HG03039 (cell line): ENCODE measurements around the gene RHOB.
"Not testable (repeated sequence)": the region's sequence is repeated elsewhere in the genome, so short reads cannot be mapped to it uniquely, and the experiment has no call there.

Source experiments
- ATAC-seq: cut with Tn5 transposase; IDR thresholded peaks from one replicate; pipeline ENCODE4 v1.9.1; 2021; ENCODE audit warnings: mild to moderate bottlenecking, moderate library complexity; ENCODE audit not compliant: unreplicated experiment

The RHOB gene

DNA sequence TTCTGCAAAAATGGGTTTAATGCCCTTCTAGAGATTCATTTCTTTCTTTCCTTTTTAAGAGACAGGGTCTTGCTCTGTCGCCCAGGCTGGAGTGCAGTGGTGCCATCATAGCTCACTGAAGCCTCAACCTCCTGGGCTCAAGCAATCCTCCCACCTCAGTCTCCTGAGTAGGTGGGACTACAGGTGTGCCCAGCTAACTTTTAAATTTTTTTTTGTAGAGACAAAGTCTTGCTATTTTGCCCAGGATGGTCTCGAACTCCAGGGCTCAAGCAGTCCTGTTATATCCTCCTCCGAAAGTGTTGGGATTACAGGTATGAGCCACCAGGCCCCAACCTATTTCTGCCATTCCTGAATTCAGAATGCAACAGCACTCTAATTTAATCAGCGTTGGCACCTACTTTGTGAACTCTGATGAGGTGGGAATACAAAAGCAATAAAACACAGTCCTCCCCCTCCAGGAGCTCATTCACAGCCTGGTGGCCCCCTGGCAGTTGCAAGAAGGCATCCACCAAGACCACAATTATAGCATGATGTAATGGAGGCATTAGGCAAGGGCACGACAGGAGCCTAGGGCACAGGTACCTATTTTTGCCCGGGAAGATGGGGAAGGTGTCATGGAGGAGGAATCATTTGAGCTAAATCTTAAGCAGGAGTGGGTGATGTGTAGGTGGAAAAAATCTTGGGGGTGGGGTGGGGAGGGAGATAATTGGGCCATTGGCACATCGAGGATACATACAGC, 5.1 kb downstream of the RHOB start:
- no peak for ATAC-seq

DNA sequence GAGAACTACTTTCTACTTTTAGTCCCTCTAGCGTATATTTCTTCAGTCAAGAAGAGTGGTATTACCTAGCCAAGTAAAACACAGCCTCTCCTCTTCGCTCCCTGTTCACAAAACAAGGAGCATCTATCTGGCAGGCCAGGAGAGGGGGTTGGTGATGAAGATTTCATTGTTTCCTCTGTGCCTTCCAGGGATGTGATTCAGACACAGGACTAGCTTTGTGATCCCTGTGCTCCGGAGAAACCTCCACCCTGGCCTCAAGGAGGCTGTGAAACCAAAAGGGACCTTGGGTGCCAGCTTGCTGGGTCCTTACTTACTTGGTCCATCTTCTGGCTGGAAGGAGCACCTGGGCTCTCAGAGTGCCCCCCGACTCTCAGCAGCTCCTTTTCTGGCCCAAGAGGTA, 5.7 kb downstream of the RHOB start:
- no peak for ATAC-seq

DNA sequence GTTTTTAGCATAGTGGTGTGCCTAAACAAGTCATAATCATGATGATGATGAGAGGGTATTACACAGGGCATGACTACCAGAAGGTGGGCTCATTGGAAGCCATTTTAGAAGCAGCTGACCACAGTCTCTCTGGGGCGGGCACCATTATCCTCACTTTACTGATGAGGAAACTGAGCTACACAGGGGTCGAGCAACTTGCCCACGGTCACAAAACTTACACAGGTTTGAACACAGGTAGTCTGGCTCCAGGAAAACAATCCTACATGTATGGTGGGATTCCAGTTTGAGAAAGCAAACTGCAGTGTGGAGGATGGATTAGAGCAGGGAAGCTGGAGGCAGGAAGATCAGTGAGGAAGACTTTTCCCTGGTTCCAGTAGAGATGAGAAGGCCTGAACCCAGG, 6.2 kb downstream of the RHOB start:
- ATAC-seq: no peak

DNA sequence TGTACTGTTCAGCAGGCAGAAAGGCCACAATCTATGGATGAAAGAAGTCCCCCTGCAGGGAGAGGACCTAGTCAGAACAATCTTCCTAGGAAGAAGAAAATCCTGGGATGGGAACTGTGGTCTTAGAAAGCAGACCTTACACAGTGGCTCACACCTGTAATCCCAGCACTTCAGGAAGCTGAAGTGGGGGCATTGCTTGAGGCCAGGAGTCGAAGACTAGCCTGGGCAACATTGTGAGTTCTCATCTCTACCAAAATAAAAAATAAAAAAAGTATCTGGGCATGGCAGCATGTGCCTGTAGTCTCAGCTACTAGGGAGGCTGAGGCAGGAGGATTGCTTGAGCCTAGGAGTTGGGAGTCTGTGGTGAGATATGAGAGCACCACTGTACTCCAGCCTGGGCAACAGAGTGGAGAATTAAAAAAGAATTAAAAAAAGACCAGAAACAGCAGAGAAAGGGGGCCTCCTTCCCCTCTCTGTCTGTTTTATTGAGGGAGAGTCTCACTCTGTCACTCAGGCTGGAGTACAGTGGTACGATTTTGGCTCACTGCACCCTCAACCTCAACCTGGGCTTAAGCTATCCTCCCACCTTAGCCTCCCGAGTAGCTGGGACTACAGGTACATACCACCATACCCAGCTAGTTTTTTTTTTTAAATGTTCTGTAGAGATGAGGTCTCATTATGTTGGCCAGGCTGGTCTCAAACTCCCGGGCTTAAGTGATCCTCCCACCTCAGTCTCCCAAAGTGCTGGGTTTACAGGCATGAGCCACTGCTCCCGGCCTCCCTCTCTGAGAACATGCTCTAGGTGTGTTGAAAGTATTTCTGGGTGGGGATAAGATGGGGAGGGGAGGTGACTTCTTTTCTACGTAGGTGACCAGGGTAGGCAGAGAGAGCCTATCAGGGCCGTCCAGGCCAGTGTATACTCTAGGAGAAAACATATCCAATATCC, 7.4 kb downstream of the RHOB start:
- ATAC-seq: no peak

DNA sequence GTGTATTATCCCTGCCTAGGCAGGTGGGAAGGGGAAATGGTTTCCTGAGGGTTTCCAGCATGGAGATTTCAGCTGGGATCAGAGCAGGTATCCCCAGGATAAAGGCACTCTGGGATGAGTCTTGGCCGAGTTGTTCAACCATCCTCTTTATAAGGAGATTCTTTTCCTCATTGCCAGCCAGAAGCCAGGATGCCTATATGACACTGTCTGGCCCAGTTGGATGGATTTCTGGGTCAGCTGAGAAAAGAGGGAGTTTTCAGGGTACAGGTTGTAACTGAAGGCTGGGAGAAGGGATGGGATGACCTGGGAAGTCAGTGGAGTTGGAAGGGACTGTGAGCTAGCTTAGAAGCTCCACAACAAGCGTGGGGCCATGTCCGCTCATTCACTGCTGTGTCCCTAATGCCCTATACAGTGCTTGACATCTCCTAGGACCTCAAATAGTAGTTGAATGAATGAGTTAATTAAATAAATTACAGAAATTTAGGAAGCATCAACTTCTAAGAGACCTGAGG, 8.3 kb downstream of the RHOB start:
- no peak for ATAC-seq

DNA sequence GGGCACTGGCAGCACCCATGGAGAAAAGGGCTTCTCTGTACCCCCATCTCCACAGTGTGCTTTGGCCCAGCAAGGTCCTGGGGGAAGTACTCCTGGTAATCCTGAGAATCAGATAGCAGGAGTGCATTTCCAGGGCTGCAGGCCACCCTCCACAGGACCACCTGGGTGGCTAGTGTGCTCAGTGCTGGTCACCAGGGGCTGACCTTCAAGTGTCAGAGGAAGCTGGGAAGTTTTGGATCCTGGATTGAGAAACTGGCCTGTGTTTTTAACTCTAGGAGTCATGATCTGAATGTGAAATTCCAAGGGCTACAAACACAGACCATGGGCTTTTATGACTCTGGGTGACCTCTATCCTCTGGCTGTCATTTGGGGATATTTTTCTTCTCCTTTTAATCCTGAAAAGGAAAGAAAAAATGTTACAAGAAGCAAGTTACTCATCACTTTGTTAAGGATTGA, 9.3 kb downstream of the RHOB start:
- no peak for ATAC-seq

DNA sequence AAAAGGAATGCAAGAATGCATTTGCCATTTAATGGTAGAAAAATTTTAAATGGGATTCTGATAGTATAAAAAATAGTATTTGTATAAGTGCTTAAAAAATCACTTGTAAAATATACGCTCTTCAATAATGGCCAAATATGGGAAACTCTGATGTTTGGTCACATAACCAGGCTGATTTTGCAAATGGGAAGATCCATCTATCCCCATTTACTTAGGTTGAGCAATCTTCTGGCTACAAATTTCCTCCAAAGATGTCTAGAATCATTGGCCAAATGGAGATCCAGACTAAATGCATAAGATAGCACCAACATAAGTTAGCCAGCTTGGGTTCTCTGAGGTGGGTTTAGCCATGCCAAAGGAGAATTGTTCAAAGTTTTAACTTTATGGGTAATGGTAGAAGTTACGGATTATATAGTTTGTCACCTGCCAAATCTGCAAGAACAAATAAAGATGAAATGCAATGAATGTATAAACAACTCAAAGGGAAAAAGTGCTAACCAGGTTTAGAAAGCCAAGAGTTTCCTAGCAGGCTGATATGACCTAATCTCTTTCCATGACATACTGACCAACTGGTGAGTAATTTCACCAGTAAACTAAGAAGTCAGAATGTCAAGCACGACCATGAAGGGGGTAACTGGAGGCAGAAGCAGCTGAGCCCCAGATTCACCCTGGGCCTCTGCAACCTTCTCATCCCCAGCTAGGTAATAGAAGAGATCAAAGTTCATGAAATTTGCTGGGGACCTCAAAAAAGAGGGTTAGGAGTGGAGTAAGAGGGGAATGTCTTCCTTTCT, 10.0 kb downstream of the RHOB start:
- peak; percentile 51 for ATAC-seq

DNA sequence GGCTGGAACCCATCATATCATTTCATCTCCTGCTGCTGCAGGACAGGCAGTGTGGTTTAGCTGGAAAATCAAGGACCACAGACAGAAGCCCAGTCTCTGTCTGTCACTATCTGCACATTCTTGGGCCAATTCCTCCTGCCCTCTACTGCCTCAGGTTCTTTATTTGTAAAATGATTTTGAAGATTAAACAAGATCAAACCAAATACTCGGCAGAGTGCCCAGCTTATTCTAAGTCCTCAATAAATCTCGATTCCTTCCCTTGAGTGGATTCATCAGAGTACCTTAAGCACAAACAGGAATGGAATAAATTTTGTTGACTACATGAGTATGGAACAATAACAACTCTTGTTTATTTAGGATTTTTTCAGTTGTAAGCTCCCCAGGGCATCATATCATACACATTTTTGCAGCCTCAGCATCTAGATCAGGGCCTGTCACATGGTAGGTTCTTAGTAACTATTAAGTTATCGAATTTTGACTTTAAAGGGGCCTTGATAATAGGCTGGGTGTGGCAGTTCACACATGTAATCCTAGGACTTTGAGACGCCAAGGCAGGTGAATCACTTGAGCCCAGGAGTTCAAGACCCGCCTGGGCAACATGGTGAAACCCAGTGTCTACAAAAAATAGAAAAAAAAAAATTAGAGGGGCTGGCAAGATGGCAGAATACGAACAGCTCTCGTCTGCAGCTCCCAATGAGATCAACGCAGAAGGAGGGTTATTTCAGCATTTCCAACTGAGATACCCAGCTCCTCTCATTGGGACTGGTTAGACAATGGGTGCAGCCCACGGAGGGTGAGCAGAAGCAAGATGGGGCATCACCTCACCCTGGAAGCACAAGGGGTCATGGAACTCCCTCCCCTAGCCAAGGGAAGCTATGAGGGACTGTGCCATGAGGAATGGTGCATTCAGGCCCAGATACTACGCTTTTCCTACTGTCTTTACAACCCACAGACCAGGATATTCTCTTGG, 11.1 kb downstream of the RHOB start:
- no peak for ATAC-seq

DNA sequence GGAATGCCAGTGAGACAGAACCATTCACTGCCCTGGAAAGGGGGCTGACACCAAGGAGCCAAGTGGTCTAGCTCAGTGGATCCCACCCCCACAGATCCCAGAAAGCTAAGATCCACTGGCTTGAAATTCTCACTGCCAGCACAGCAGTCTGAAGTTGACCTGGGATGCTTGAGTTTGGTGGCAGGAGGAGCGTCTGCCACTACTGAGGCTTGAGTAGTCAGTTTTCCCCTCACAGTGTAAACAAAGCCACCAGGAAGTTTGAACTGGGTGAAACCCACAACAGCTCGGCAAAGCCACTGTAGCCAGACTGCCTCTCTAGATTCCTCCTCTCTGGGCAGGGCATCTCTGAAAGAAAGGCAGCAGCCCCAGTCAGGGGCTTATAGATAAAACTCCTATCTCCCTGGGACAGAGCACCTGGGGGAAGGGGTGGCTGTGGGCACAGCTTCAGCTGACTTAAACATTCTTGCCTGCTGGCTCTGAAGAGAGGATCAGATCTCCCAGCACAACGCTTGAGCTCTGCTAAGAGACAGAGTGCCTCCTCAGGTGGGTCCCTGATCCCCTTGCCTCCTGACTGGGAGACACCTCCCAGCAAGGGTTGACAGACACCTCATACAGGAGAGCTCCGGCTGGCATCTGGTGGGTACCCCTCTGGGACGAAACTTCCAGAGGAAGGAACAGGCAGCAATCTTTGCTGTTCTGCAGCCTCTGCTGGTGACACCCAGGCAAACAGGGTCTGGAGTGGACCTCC, 12.0 kb downstream of the RHOB start:
- not testable (repeated sequence) for ATAC-seq

DNA sequence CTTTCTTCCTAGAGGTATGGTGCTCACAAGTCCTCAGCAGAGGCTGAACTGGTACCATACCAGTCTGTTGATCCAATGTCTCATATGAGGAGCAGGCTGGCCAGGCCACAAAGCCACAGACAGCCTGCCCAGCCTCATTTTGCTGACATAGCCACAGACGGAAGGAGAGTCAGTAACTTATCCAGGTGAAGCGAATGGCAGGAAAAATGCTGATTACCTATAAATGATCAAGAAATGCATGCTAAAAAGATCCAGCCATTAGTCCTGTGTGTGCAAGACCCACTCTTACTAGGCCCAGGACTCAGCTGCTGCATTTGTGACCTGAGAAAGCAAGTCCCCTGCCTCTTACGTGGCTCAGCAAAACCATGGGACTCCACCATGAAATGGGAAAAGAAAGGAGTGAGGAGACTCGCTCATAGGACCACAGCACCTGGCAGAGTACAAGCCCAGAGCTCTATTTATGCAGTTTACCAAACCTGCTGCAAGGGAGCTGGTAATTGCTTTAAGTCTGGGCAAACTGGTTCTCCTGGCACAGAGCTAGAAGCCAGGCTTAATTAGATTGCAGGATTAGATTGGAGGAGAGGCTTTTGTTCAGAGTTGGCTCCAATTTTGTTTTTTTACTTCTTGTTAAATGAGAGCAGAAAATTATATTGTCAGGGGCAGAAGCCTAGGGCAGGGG, 19.0 kb downstream of the RHOB start:
- no peak for ATAC-seq

DNA sequence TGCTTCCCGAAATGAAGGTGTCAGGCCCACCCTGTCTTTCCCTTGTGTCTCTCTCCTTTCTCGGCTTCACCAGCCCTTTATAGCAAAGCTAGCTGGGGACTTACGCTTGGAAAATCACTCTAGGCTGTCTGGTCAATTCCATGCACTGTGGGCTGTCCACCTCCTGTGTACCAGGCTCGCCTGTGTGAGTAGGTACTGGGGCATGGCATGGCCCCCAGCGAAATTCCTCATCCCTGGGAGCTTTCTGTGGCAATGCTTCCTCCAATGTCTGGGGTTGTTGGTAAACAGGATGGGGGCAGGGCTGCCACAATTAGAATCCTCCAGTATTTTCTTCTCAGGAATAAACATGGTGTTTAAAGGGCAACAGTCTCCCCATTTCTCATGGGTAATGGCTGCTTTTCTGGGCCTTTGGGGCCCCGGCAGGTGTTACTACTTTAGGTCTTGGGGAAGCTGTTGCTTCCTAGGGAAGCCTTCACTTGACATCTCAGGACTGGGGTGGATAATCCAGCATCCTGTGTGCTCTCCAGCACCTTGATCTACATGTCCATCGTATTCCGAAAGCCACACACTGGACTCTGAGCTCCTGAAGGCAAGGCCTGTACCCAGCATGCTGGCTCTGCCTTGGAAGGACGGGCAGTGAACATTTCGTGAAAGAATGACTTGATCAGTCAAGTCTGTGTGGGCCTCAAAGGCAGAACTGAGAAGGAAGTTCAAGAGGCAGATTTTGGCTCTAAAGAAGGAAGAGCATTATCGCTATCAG, 21.1 kb downstream of the RHOB start:
- ATAC-seq: no peak

DNA sequence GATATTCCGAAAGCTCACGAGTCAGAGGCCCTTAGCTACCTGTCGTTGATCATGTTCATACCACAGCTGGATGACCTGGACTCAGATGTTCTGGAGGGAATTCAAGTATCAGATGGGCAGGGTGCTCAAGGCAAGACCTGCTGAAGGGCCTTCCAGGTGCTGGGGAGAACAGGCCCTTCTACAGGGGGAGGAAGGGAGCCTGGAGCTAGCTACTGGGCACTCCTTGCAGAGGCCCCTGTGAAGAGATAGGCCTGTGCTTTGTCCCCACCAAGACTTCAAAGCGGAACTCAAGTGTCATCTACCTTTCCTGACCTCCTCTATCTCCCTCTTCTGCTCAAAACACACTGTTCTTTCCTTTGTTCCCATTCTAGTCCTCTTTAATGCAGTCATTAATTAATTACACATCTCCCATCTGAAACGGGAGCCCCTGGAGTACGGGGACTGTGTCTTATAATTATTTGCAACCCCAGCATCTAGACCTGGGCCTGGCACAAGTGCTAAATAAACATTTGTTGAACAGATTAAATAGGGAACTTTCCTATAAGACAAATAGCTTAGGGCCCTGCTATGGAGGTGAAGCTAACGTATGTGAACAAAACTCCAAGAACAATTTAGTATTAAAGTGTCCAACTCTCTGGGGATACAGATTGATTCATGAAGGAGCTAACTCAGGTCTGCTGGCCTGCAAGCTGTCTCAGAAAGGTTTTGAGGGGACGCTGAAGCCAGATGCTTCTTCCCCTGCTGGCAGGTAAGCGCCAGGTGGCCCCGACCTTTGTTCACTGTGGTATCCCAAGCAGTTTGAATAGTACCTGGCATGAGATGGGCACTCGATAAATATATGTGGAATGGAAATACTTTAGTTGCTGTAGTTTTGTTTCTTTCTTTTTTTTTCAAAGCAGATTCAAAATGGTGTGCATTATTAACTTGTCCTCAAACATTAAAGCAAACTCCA, 22.0 kb downstream of the RHOB start:
- no peak for ATAC-seq

DNA sequence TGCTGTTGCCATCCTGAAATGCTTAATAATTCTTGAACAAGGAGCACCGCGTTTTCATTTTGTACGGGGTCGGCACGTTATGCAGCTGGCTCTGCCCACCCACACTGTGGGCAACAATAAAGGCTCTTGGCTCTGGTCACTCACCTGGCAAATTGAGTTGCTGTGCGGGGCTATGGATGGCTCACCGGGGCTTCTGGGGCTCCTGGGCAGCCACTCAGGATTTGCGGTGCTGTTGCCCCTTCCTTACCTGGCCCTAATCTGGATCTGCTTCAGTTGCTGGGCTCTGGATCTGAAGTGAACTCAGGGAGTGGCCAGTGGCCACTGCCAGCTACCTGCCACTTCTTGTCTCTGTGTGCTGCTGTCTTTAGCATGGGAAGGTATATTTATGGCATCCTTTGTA, 22.7 kb downstream of the RHOB start:
- no peak for ATAC-seq

DNA sequence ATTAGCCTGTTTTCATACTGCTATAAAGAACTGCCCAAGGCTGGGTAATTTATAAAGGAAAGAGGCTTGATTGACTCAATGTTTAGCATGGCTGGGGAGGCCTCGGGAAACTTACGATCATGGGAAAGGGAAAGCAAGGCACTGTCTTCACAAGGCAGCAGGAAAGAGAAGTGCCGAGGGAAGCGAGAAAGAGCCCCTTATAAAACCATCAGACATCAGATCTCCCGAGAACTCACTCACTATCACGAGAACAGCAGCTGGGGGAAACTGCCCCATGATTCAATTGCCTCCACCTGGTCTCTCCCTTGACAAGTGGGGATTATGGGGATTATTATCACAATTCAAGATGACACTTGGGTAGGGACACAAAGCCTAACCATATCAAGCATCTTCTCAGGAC, 23.3 kb downstream of the RHOB start:
- ATAC-seq: no peak

DNA sequence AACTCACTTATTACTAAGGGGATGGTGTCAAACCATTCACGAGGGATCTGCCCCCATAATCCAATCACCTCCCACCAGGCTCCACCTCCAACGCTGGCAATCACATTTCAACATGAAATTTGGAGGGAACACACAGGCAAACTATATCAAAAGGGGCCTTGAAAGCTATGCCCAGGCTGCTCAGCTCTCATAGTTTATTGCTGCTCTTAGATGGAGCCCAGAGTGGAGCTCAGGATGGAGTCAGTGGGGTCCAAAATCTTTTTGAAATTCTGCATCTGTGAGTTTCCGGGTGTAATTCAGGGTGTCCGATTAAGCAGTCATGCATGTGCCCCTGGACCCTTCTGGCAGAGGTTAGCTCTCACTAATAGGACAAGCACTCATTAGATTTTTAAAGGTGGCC, 24.3 kb downstream of the RHOB start:
- no peak for ATAC-seq

DNA sequence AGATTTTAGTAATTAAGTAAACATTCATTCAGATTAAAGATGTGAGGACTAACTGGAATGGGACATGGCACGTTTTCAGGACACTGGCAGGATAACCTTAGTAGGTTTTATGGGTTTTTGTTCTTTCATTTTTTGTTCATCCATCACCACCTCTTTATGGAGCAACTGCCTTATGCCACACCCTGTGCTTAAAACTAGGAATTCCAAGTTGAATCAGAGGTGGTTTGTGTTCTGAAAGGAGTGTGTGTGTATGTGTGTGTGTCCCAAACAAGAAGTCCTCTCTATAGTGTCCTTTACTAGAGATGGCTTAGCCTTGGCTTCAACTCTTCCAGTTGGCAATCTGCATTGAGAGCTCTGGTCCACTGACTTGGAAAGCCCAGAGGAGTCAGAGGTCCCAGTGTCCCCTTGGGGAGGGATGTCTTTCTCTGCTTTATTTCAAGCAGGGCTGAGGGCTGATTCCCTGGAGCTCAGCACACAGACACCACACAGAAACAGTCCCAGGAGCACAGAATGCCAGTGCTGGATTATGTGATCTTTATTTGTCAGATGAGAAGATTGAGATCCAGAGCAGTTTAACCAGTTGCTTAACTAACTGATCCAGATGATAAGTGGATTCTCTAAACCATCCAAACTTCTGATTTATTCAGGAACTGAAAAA, 25.2 kb downstream of the RHOB start:
- ATAC-seq: no peak
